H9 (cell line): ENCODE data around the gene CCDC172. TPM values are rescaled to one million over a fixed set of nuclear protein-coding genes. Genes with fewer than 3 reads are reported as not detected.

Experiments used
- DNase-seq: peaks from one replicate; pipeline ENCODE4 v3.0.0-alpha.2; 2017
- H2AFZ ChIP-seq: one replicate; pipeline ENCODE4 v1.6.1; 2013; ENCODE audit warnings: mild to moderate bottlenecking, low read length, control low read depth, moderate library complexity
- H2AK5ac ChIP-seq: 2 replicates; pipeline ENCODE4 v1.6.1; 2013; ENCODE audit warnings: low read length, control low read depth, mixed read lengths; ENCODE audit not compliant: insufficient read length
- H2BK120ac ChIP-seq: one replicate; pipeline ENCODE4 v1.6.1; 2013; ENCODE audit warnings: low read depth, mild to moderate bottlenecking, low read length, control low read depth, inconsistent platforms; ENCODE audit not compliant: poor library complexity, severe bottlenecking
- H2BK12ac ChIP-seq: 2 replicates; pipeline ENCODE4 v1.6.1; 2013; ENCODE audit warnings: low read length, control low read depth, mixed read lengths, low read depth; ENCODE audit not compliant: insufficient read length
- H2BK15ac ChIP-seq: 2 replicates; pipeline ENCODE4 v1.6.1; 2013; ENCODE audit warnings: low read depth, low read length, control low read depth
- H2BK20ac ChIP-seq: one replicate; pipeline ENCODE4 v1.6.1; 2013; ENCODE audit warnings: low read depth, mild to moderate bottlenecking, low read length, control low read depth, inconsistent platforms; ENCODE audit not compliant: poor library complexity, severe bottlenecking
- H2BK5ac ChIP-seq: 2 replicates; pipeline ENCODE4 v1.6.1; 2013; ENCODE audit warnings: low read length, control low read depth, mixed read lengths; ENCODE audit not compliant: insufficient read length
- H3K14ac ChIP-seq: 2 replicates; pipeline ENCODE4 v1.6.1; 2013; ENCODE audit warnings: low read length, control low read depth; ENCODE audit not compliant: insufficient read depth
- H3K18ac ChIP-seq: 2 replicates; pipeline ENCODE4 v1.6.1; 2013; ENCODE audit warnings: low read depth, mild to moderate bottlenecking, mixed read lengths, low read length, control low read depth; ENCODE audit not compliant: insufficient read length
- H3K23ac ChIP-seq: 2 replicates; pipeline ENCODE4 v1.6.1; 2013; ENCODE audit warnings: low read length, control low read depth, mixed read lengths, low read depth; ENCODE audit not compliant: insufficient read length
- H3K23me2 ChIP-seq: 2 replicates; pipeline ENCODE4 v1.6.1; 2013; ENCODE audit warnings: low read depth, mild to moderate bottlenecking, mixed read lengths, low read length, control low read depth; ENCODE audit not compliant: insufficient read length, poor library complexity, severe bottlenecking
- H3K27ac ChIP-seq: 2 replicates; pipeline ENCODE4 v1.5.1; 2013; ENCODE audit warnings: low read length, control low read depth, mixed read lengths, low read depth; ENCODE audit not compliant: insufficient read length
- H3K27me3 ChIP-seq: 2 replicates; pipeline ENCODE4 v1.6.1; 2013; ENCODE audit warnings: low read length, control low read depth, inconsistent platforms; ENCODE audit not compliant: insufficient read depth
- H3K4ac ChIP-seq: 2 replicates; pipeline ENCODE4 v1.6.1; 2013; ENCODE audit warnings: low read depth, mild to moderate bottlenecking, control low read depth, inconsistent platforms, low read length, moderate library complexity
- H3K4me1 ChIP-seq: 2 replicates; pipeline ENCODE4 v1.6.1; 2013; ENCODE audit warnings: low read length, control low read depth, inconsistent platforms; ENCODE audit not compliant: insufficient read depth
- H3K4me2 ChIP-seq: 2 replicates; pipeline ENCODE4 v1.6.1; 2013; ENCODE audit warnings: low read length, control low read depth, mixed read lengths; ENCODE audit not compliant: insufficient read length, insufficient read depth
- H3K56ac ChIP-seq: 2 replicates; pipeline ENCODE4 v1.6.1; 2013; ENCODE audit warnings: low read depth, mild to moderate bottlenecking, mixed read lengths, low read length, control low read depth; ENCODE audit not compliant: insufficient read length
- H3K79me1 ChIP-seq: 2 replicates; pipeline ENCODE4 v1.6.1; 2013; ENCODE audit warnings: low read depth, mild to moderate bottlenecking, moderate library complexity, low read length, control low read depth, inconsistent platforms; ENCODE audit not compliant: insufficient read depth, poor library complexity, severe bottlenecking
- H3K79me2 ChIP-seq: 2 replicates; pipeline ENCODE4 v1.6.1; 2013; ENCODE audit warnings: low read length, control low read depth, inconsistent platforms; ENCODE audit not compliant: insufficient read depth
- H3K9ac ChIP-seq: 2 replicates; pipeline ENCODE4 v1.6.1; 2013; ENCODE audit warnings: low read length, control low read depth, mixed read lengths; ENCODE audit not compliant: insufficient read length; ENCODE audit errors: extremely low read depth
- H3K9me3 ChIP-seq: one replicate; pipeline ENCODE4 v1.6.1; 2013; ENCODE audit warnings: low read depth, low read length, inconsistent platforms; ENCODE audit not compliant: control insufficient read depth
- H3T11ph ChIP-seq: one replicate; pipeline ENCODE4 v1.6.1; 2013; ENCODE audit warnings: mild to moderate bottlenecking, low read length, control low read depth, inconsistent platforms
- H4K20me1 ChIP-seq: one replicate; pipeline ENCODE4 v1.6.1; 2013; ENCODE audit not compliant: control insufficient read depth, insufficient read length, insufficient read depth
- H4K5ac ChIP-seq: 2 replicates; pipeline ENCODE4 v1.6.1; 2013; ENCODE audit warnings: low read depth, mild to moderate bottlenecking, mixed read lengths, low read length, control low read depth; ENCODE audit not compliant: insufficient read length
- H4K8ac ChIP-seq: replicated peaks from 2 replicates; pipeline ENCODE4 v1.6.1; 2013; ENCODE audit warnings: low read length, control low read depth, mixed read lengths, low read depth; ENCODE audit not compliant: insufficient read length
- H4K91ac ChIP-seq: 2 replicates; pipeline ENCODE4 v1.6.1; 2013; ENCODE audit warnings: low read depth, mild to moderate bottlenecking, moderate library complexity, mixed read lengths, low read length, control low read depth; ENCODE audit not compliant: insufficient read length
- H3K27ac Mint-ChIP-seq, 3 experiments: 2 replicates in 2 of 3; 3 replicates in 1 of 3; pipeline ENCODE4 v1.8.0; 2020 to 2021; ENCODE audit warnings: mixed read lengths in 3 of 3, mild to moderate bottlenecking in 1 of 3, moderate library complexity in 1 of 3
- H3K27me3 Mint-ChIP-seq: 2 replicates; pipeline ENCODE4 v1.8.0; 2021; ENCODE audit warnings: low read depth, mild to moderate bottlenecking, moderate library complexity, mixed read lengths
- H3K36me3 Mint-ChIP-seq, 3 experiments: 2 replicates in 2 of 3; 3 replicates in 1 of 3; pipeline ENCODE4 v1.8.0; 2020 to 2021; ENCODE audit warnings: low read depth in 3 of 3, mixed read lengths in 3 of 3; ENCODE audit not compliant: insufficient read depth in 1 of 3
- H3K4me1 Mint-ChIP-seq, 2 experiments: 2 replicates each; pipeline ENCODE4 v1.8.0; 2020; ENCODE audit warnings: mixed read lengths in 2 of 2
- H3K4me3 Mint-ChIP-seq, 2 experiments: 2 replicates in 1 of 2; 3 replicates in 1 of 2; pipeline ENCODE4 v1.8.0; 2020 to 2021; ENCODE audit warnings: mild to moderate bottlenecking in 2 of 2, mixed read lengths in 2 of 2, moderate library complexity in 1 of 2
- H3K9me3 Mint-ChIP-seq, 2 experiments: 2 replicates in 1 of 2; 3 replicates in 1 of 2; pipeline ENCODE4 v1.8.0; 2020; ENCODE audit warnings: mild to moderate bottlenecking in 2 of 2, mixed read lengths in 2 of 2, moderate library complexity in 1 of 2
- CTCF ChIP-seq: fragments of 200-600 bp; sonication (generic); conservative IDR thresholded peaks from 3 replicates; pipeline ENCODE4 v1.8.0; 2021; ENCODE audit warnings: antibody characterized with exemption, mild to moderate bottlenecking
- WGBS: extraction: QIAGEN DNeasy Blood & Tissue Kit; methylation state at CpG from one replicate; pipeline ENCODE4 v1.1.7; 2013; ENCODE audit warnings: missing lambda C conversion rate, low lambda C conversion rate, mixed read lengths; ENCODE audit not compliant: insufficient read length; ENCODE audit errors: extremely low coverage; 5-methylcytosine and 5-hydroxymethylcytosine counted together
- total RNA-seq: library from RNA; stranded (reverse); gene quantifications from 2 replicates; pipeline ENCODE4 v1.2.1, GENCODE V29; 2021

CCDC172 gene
- total RNA-seq, 1 experiment from 2014 or later, result 1.3 TPM

GRCh38 chr10:116385311-116385710 is 61.1 kb downstream of the CCDC172 start:
- Mint-ChIP-seq H3K4me3 (no peak overlapping the region), H3K36me3 (no peaks in the 10 kb centered on the region), H3K27ac (0 out of 7 replicates have a peak overlapping the region, but pooled peaks of 1 of the 3 experiments have one; percentile 3), H3K27me3 (peaks cover 1% of the 10 kb centered on the region; the same call in 1 of the 2 replicates), H3K4me1 (peaks cover 9 to 14% of the 10 kb centered on the region in 2 experiments), H3K9me3 (no peaks in the 10 kb centered on the region)
- H3K18ac ChIP-seq, result no peak overlapping the region
- H2BK20ac ChIP-seq, result no peak overlapping the region
- no CpG with 5 or more reads among the region's 2 CpGs for WGBS
- no peak overlapping the region for H2BK12ac ChIP-seq
- no peak overlapping the region for H4K8ac ChIP-seq
- no peak overlapping the region for H2BK15ac ChIP-seq
- H2AK5ac ChIP-seq, result no peak overlapping the region
- no peaks in the 10 kb centered on the region for H3K9me3 ChIP-seq
- H3K79me2 ChIP-seq, result no peaks in the 10 kb centered on the region
- no peak overlapping the region for H3K4me2 ChIP-seq
- peak; percentile 48 for DNase-seq
- TF ChIP-seq CTCF, result no peak
- H2BK5ac ChIP-seq, result no peak overlapping the region
- no peaks in the 10 kb centered on the region for H4K20me1 ChIP-seq
- H3K4me1 ChIP-seq, result no peaks in the 10 kb centered on the region; the same call in 1 of the 2 replicates
- no peak overlapping the region for H3T11ph ChIP-seq
- no peak overlapping the region for H2BK120ac ChIP-seq
- H3K79me1 ChIP-seq, result no peaks in the 10 kb centered on the region
- H4K91ac ChIP-seq, result no peak overlapping the region
- H3K27ac ChIP-seq, result no peak overlapping the region
- no peak overlapping the region for H2AFZ ChIP-seq
- no peak overlapping the region for H3K23ac ChIP-seq
- H3K9ac ChIP-seq, result no peak overlapping the region
- no peak overlapping the region for H3K14ac ChIP-seq
- H3K27me3 ChIP-seq, result no peaks in the 10 kb centered on the region
- no peak overlapping the region for H4K5ac ChIP-seq
- H3K56ac ChIP-seq, result no peak overlapping the region
- H3K4ac ChIP-seq, result no peak overlapping the region
- H3K23me2 ChIP-seq, result no peaks in the 10 kb centered on the region
